ENCODE data around the gene PNMA1. TPM values are rescaled to one million over a fixed set of nuclear protein-coding genes. Genes with fewer than 3 reads are reported as not detected.
A peak's percentile ranks its signal among the peaks of the same experiment; 100 is the strongest.

Gene PNMA1
- polyA plus RNA-seq, 4 donors: 10.8 to 23.5 (median 14.6) TPM

- FAIRE-seq: no peak
- H3K27ac ChIP-seq (ENCODE audit: low read depth in 1 of 3, low read length in 2 of 3): no peak overlapping the region
- no peaks in the 10 kb centered on the region for H3K27me3 ChIP-seq (ENCODE audit: control insufficient read depth in 3 of 3, insufficient read depth in 3 of 3, low read length in 3 of 3)
- no peaks in the 10 kb centered on the region for H3K9me3 ChIP-seq (ENCODE audit: control insufficient read depth in 2 of 2, insufficient read depth in 1 of 2, low read depth in 1 of 2, low read length in 1 of 2)
- no peak overlapping the region for H3K4me3 ChIP-seq (ENCODE audit: low read depth in 1 of 3, low read length in 3 of 3)
- peaks cover 0 to 3% (median 0%) of the 10 kb centered on the region in 3 donors for H3K36me3 ChIP-seq (ENCODE audit: control insufficient read depth in 3 of 3, insufficient read depth in 2 of 3, low read depth in 1 of 3, low read length in 3 of 3)
- DNase-seq: no peak
- 91 to 99% (median 93%) methylated on average over 2 of the region's 2 CpGs for WGBS, 3 donors
- peaks cover 0 to 2% (median 0%) of the 10 kb centered on the region in 3 donors for H3K4me1 ChIP-seq (ENCODE audit: control insufficient read depth in 3 of 3, insufficient read depth in 2 of 3, low read depth in 1 of 3, low read length in 2 of 3)
These were observed 49.1 kb downstream of the PNMA1 start for GRCh38 chr14:73665130-73665529.

DNA sequence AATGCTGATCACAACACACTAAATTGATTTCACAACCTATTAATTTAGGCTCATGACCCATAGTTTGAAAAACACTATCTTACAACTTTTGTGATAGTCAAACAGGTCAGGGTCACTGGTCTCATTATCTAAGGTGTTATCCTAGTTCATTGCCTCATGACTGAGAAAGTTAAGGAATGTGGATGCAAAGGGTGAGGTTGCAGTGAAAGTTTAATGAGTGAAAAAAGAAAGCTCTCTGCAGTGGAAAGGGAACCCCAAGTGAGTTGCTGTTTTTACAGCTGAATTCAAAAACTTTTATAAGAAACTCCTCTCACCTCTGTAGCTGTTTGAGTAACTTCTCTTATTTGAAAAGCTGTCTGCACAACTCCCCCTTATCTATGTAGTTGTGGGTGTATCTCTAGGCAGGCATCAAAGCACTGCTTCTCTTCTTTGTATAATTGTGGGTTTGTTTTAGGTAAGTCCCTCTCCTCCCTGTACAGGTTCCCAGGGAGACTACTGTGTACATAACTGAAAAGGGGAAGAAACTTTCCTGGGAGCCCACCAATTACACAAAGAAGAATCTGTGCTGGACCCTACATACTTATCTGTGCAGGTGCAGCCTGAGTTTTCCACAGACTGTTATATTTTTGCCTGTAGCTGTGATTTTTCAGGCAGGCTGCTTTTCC lies 50.5 kb downstream of the PNMA1 start:
- no peaks in the 10 kb centered on the region for H3K27me3 ChIP-seq (ENCODE audit: control insufficient read depth in 3 of 3, insufficient read depth in 3 of 3, low read length in 3 of 3)
- FAIRE-seq (no peak), DNase-seq (peak; percentile 13 to 29)
- H3K36me3 ChIP-seq (ENCODE audit: control insufficient read depth in 3 of 3, insufficient read depth in 2 of 3, low read depth in 1 of 3, low read length in 3 of 3): peaks cover 0 to 3% (median 3%) of the 10 kb centered on the region in 3 donors
- no peak overlapping the region for H3K27ac ChIP-seq (ENCODE audit: low read depth in 1 of 3, low read length in 2 of 3)
- H3K4me1 ChIP-seq (ENCODE audit: control insufficient read depth in 3 of 3, insufficient read depth in 2 of 3, low read depth in 1 of 3, low read length in 2 of 3): peaks cover 0 to 2% (median 0%) of the 10 kb centered on the region in 3 donors
- no peaks in the 10 kb centered on the region for H3K9me3 ChIP-seq (ENCODE audit: control insufficient read depth in 2 of 2, insufficient read depth in 1 of 2, low read depth in 1 of 2, low read length in 1 of 2)
- no peak overlapping the region for H3K4me3 ChIP-seq (ENCODE audit: low read depth in 1 of 3, low read length in 3 of 3)

GRCh38 chr14:73662487-73662943 lies 51.7 kb downstream of the PNMA1 start:
- 84 to 92% (median 91%) methylated on average over 1 of the region's 1 CpG for WGBS, 3 donors
- Histone ChIP-seq H3K27me3 (ENCODE audit: control insufficient read depth in 3 of 3, insufficient read depth in 3 of 3, low read length in 3 of 3) (no peaks in the 10 kb centered on the region), H3K4me1 (ENCODE audit: control insufficient read depth in 3 of 3, insufficient read depth in 2 of 3, low read depth in 1 of 3, low read length in 2 of 3) (peaks cover 0 to 2% (median 0%) of the 10 kb centered on the region in 3 donors), H3K27ac (ENCODE audit: low read depth in 1 of 3, low read length in 2 of 3) (no peak overlapping the region), H3K4me3 (ENCODE audit: low read depth in 1 of 3, low read length in 3 of 3) (no peak overlapping the region), H3K9me3 (ENCODE audit: control insufficient read depth in 2 of 2, insufficient read depth in 1 of 2, low read depth in 1 of 2, low read length in 1 of 2) (no peaks in the 10 kb centered on the region), H3K36me3 (ENCODE audit: control insufficient read depth in 3 of 3, insufficient read depth in 2 of 3, low read depth in 1 of 3, low read length in 3 of 3) (peaks cover 0 to 3% (median 3%) of the 10 kb centered on the region in 3 donors)
- DNase-seq: peak in 1 of 2 donors; percentile 71
- FAIRE-seq: no peak

- Histone ChIP-seq H3K27me3 (ENCODE audit: control insufficient read depth in 3 of 3, insufficient read depth in 3 of 3, low read length in 3 of 3) (no peaks in the 10 kb centered on the region), H3K9me3 (ENCODE audit: control insufficient read depth in 2 of 2, insufficient read depth in 1 of 2, low read depth in 1 of 2, low read length in 1 of 2) (no peaks in the 10 kb centered on the region), H3K36me3 (ENCODE audit: control insufficient read depth in 3 of 3, insufficient read depth in 2 of 3, low read depth in 1 of 3, low read length in 3 of 3) (peaks cover 0 to 3% (median 3%) of the 10 kb centered on the region in 3 donors), H3K4me1 (ENCODE audit: control insufficient read depth in 3 of 3, insufficient read depth in 2 of 3, low read depth in 1 of 3, low read length in 2 of 3) (peaks cover 0 to 2% (median 0%) of the 10 kb centered on the region in 3 donors), H3K4me3 (ENCODE audit: low read depth in 1 of 3, low read length in 3 of 3) (no peak overlapping the region), H3K27ac (ENCODE audit: low read depth in 1 of 3, low read length in 2 of 3) (no peak overlapping the region)
- no peak for DNase-seq
- WGBS, 3 donors: 86 to 91% (median 89%) methylated on average over 2 of the region's 2 CpGs
- no peak for FAIRE-seq
These were observed 52.3 kb downstream of the PNMA1 start for GRCh38 chr14:73661872-73662271.

Other genes starting within 250 kb of the PNMA1 start
- 1 to 10 TPM; 5.4 to 7.4 (median 6.7) TPM for gene RIOX1, start 223.5 kb downstream of the PNMA1 start, polyA plus RNA-seq
- 10 to 100 TPM in 2 of 4 donors, 1 to 10 TPM in 2; 3.6 to 30.0 (median 10.1) TPM for gene ACOT1, start 177.2 kb downstream of the PNMA1 start, polyA plus RNA-seq
- 1 to 10 TPM in 2 of 4 donors, under 1 TPM in 2; 0.03 to 4.2 (median 1.2) TPM for gene HEATR4, start 155.4 kb downstream of the PNMA1 start, polyA plus RNA-seq
- 10 to 100 TPM; 25.0 to 89.9 (median 45.9) TPM for gene ACOT2, start 145.2 kb downstream of the PNMA1 start, polyA plus RNA-seq
- 10 to 100 TPM in 2 of 4 donors, 1 to 10 TPM in 2; 2.5 to 12.7 (median 7.5) TPM for gene ACOT4, start 122.5 kb downstream of the PNMA1 start, polyA plus RNA-seq
- gene ACOT6, start 101.9 kb downstream of the PNMA1 start, polyA plus RNA-seq: under 1 TPM in 2 of 4 donors, not detected in 2; 0.04 to 0.54 TPM
- 1 to 10 TPM in 3 of 4 donors, under 1 TPM in 1; 0.54 to 5.4 (median 3.0) TPM for gene DNAL1, start 69.4 kb downstream of the PNMA1 start, polyA plus RNA-seq
- gene PTGR2, start 137.4 kb upstream of the PNMA1 start, polyA plus RNA-seq: 10 to 100 TPM in 3 of 4 donors, 1 to 10 TPM in 1; 8.2 to 15.7 (median 13.4) TPM
- gene ZNF410, start 172.5 kb upstream of the PNMA1 start, polyA plus RNA-seq: 10 to 100 TPM; 30.7 to 50.1 (median 36.7) TPM
- 1 to 10 TPM; 2.0 to 5.1 (median 3.1) TPM for gene FAM161B, start 235.7 kb upstream of the PNMA1 start, polyA plus RNA-seq
- 10 to 100 TPM in 3 of 4 donors, 1 to 10 TPM in 1; 10.0 to 23.3 (median 18.8) TPM for gene COQ6, start 235.9 kb upstream of the PNMA1 start, polyA plus RNA-seq

All from small intestine (tissue), 7 donors.